Progenitor cell of endocrine pancreas (in vitro differentiated cells): ENCODE data around the gene HIVEP3. TPM values are rescaled to one million over a fixed set of nuclear protein-coding genes. Genes with fewer than 3 reads are reported as not detected.

ENCODE experiments used
- DNase-seq: peaks from one replicate; pipeline ENCODE4 v3.0.0; 2021; ENCODE audit warnings: low spot score; ENCODE audit not compliant: unreplicated experiment
- H3K27ac Mint-ChIP-seq: 2 replicates; pipeline ENCODE4 v1.8.0; 2021; ENCODE audit warnings: mild to moderate bottlenecking, moderate library complexity, mixed read lengths
- H3K27me3 Mint-ChIP-seq: 2 replicates; pipeline ENCODE4 v1.8.0; 2021; ENCODE audit warnings: mixed read lengths
- H3K36me3 Mint-ChIP-seq: 2 replicates; pipeline ENCODE4 v1.8.0; 2022; ENCODE audit warnings: mixed read lengths; ENCODE audit not compliant: insufficient read depth
- H3K4me1 Mint-ChIP-seq: 2 replicates; pipeline ENCODE4 v1.8.0; 2021; ENCODE audit warnings: low read depth, mixed read lengths
- H3K4me3 Mint-ChIP-seq: 2 replicates; pipeline ENCODE4 v1.8.0; 2021; ENCODE audit warnings: low read depth, mild to moderate bottlenecking, moderate library complexity, mixed read lengths
- H3K9me3 Mint-ChIP-seq: 2 replicates; pipeline ENCODE4 v1.8.0; 2021; ENCODE audit warnings: low read depth, mixed read lengths
- total RNA-seq: library from RNA; stranded (reverse); gene quantifications from 2 replicates; pipeline ENCODE4 v1.2.1, GENCODE V29; 2021
- TF ChIP-seq, protein P1 (sequence below): fragments of 200-600 bp; sonication (generic); IDR thresholded peaks from one replicate; pipeline ENCODE4 v1.5.0; 2021; ENCODE audit warnings: antibody characterized with exemption, mild to moderate bottlenecking; ENCODE audit not compliant: unreplicated experiment

Gene HIVEP3
- total RNA-seq, 1 donor from 2014 or later = 1.1 TPM

DNA sequence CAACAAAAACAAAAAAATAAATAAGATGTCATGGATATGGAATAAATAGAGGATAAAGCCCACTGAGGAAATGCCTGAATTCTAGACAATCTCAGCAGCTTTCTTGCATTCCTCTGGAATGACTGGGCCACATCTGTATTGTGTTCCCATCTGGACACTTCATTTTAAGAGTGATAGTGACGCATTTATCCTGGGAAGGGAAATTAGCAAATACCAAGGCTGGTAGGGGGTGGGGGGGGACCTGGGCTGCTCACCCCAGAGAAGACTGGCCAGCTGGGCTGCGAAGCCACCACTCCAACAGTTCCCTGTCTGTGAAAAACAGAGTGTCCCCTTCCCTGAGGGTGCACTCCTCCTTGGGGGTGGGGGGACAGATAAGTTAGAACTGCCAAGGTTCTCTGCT lies 106.3 kb downstream of the HIVEP3 start:
- H3K4me1 Mint-ChIP-seq = no peaks in the 10 kb centered on the region
- H3K36me3 Mint-ChIP-seq = no peaks in the 10 kb centered on the region
- TF ChIP-seq, protein P1, sequence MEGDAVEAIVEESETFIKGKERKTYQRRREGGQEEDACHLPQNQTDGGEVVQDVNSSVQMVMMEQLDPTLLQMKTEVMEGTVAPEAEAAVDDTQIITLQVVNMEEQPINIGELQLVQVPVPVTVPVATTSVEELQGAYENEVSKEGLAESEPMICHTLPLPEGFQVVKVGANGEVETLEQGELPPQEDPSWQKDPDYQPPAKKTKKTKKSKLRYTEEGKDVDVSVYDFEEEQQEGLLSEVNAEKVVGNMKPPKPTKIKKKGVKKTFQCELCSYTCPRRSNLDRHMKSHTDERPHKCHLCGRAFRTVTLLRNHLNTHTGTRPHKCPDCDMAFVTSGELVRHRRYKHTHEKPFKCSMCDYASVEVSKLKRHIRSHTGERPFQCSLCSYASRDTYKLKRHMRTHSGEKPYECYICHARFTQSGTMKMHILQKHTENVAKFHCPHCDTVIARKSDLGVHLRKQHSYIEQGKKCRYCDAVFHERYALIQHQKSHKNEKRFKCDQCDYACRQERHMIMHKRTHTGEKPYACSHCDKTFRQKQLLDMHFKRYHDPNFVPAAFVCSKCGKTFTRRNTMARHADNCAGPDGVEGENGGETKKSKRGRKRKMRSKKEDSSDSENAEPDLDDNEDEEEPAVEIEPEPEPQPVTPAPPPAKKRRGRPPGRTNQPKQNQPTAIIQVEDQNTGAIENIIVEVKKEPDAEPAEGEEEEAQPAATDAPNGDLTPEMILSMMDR = no peak
- H3K27me3 Mint-ChIP-seq = peaks cover 8% of the 10 kb centered on the region
- no peak overlapping the region for H3K27ac Mint-ChIP-seq
- no peak for DNase-seq
- H3K4me3 Mint-ChIP-seq = no peak overlapping the region
- no peaks in the 10 kb centered on the region for H3K9me3 Mint-ChIP-seq

DNA sequence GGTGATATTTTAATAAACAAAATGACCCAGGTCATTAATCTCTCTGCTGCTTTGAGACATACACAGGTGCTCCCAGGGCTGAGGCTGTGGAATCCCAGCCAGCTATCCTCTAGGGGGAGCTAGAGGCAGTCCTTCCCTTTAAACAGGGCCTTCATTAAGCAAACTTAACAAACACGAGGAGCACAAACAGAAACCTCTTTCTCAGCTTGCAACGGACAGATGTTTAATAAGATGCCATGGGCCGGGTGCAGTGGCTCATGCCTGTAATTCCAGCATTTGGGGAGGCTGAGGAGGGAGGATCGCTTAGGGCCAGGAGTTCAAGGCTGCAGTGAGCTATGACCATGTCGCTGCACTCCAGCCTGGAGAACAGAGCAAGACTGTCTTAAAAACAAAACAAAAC lies 106.7 kb downstream of the HIVEP3 start:
- Mint-ChIP-seq H3K9me3 (no peaks in the 10 kb centered on the region), H3K4me3 (no peak overlapping the region), H3K27ac (no peak overlapping the region), H3K27me3 (peaks cover 4% of the 10 kb centered on the region), H3K36me3 (no peaks in the 10 kb centered on the region), H3K4me1 (no peaks in the 10 kb centered on the region)
- peak; percentile 24 for DNase-seq
- TF ChIP-seq, protein P1 = peak; percentile 73

DNA sequence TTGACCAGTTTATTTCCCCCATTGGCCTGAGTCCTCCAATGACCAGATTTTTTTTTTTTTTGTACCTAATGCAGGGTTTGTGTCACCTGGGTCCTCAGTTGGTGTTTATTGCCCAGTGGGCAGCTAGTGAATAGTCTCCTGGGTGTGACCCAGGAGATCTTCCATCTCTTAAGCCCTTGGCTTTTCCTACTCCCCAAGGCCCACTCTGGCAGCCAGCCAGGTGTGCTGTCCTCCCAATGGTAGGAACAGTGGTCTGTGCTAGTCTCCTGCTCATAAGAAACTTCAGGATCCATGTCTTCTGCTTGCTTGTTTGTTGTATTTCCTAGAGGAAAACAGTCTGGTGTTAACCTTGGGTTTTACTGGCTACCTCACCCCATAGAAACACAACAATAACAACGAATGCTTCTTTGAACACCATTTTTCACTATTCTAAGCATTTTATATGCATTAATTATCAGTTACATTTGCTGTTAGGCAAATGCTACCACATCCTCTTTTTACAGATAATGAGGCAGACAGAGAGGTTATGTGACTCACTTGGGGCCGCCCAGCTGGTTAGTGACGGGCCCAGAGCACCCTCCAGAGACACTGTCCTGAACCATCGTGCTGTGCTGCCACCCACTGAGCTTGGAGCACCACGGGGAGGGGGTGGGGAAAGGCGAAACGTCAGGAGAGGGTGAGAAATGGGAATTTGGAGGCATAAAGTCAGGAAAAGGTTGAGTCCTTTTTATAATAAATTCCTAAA lies 107.5 kb downstream of the HIVEP3 start:
- Mint-ChIP-seq H3K4me1 (no peaks in the 10 kb centered on the region), H3K27me3 (no peaks in the 10 kb centered on the region), H3K36me3 (no peaks in the 10 kb centered on the region), H3K27ac (no peak overlapping the region), H3K9me3 (no peaks in the 10 kb centered on the region), H3K4me3 (no peak overlapping the region)
- DNase-seq = no peak
- TF ChIP-seq, protein P1 = no peak

DNA sequence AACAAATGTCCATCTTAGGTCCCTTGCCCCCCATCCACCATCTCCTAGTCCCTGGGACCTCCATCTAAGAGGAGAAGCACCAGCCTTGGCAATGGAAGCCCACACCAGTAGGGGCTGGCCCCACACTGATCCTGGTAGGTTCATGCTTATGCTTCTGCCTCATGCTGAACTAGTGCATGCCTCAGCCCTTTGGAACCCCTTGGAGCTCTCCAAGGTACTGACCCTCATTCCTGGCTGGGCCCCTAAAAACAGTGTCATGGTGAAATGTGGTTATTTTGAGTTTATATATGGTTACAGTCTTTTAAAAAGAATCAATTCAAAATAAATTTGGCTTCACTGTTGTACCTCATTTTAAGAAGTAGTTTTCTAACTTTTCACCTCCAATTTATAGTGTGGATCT lies 108.3 kb downstream of the HIVEP3 start:
- no peak overlapping the region for H3K27ac Mint-ChIP-seq
- no peak overlapping the region for H3K4me3 Mint-ChIP-seq
- peak; percentile 67 for DNase-seq
- no peaks in the 10 kb centered on the region for H3K4me1 Mint-ChIP-seq
- H3K9me3 Mint-ChIP-seq = no peaks in the 10 kb centered on the region
- H3K27me3 Mint-ChIP-seq = no peaks in the 10 kb centered on the region
- TF ChIP-seq, protein P1 = peak; percentile 23
- H3K36me3 Mint-ChIP-seq = no peaks in the 10 kb centered on the region

DNA sequence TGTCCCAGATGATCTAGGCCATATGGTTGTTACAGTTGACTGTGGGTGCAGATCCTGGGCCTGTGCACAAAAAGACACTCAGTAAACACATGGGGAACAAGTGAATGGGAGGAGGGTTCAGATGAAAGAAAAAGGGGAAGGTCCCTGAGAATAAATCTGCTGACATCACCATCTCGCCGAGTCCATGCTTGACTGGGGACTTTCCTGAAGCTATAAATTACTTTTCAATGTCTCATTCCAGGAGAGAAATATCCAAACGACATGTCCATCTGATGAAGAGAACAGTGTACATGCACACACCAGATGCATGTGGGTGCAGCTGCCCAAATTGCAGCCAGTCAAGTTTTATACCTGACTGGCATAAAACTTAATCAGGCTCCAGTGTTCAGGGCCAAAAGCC lies 109.0 kb downstream of the HIVEP3 start:
- Mint-ChIP-seq H3K36me3 (no peaks in the 10 kb centered on the region), H3K9me3 (no peaks in the 10 kb centered on the region), H3K4me3 (no peak overlapping the region), H3K27me3 (no peaks in the 10 kb centered on the region), H3K4me1 (no peaks in the 10 kb centered on the region), H3K27ac (no peak overlapping the region)
- TF ChIP-seq, protein P1 = no peak
- DNase-seq = no peak
